Measurements from ENCODE around the gene ATAD1. TPM values are rescaled to one million over a fixed set of nuclear protein-coding genes. Genes with fewer than 3 reads are reported as not detected.
A peak's percentile ranks its signal among the peaks of the same experiment; 100 is the strongest.
"Not testable (repeated sequence)": the region's sequence is repeated elsewhere in the genome, so short reads cannot be mapped to it uniquely, and the experiment has no call there.

Gene ATAD1
- polyA plus RNA-seq, 3 donors = 65.8 to 68.8 (median 66.1) TPM

DNA sequence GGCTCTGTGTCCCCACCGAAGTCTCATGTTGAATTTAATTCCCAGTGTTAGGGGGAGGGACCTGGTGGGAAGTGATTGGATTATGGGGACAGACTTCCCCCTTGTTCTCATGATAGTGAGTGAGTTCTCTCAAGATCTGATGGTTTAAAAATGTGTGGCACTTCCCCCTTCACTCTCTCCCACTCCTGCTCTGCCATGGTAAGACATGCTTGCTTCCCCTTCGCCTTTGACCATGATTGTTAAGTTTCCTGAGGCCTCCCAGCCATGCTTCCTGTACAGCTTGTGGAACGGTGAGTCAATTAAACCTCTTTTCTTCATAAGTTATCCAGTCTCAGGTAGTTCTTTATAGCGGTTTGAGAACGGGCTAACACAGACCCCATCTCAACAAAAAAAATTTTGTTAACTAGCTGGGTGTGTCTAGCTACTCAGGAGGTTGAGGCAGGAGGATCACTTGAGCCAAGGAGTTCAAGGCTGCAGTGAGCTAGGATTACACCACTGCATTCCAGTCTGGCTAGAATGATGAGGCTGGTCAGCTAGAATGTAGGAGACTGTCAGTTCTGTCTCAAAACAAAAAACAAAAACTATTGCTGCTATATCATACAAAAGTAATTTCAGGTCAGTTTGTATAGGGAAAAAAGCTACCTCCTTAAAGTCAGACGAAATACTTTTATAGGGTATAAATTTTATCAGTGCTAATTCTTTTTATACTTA lies 57.7 kb downstream of the ATAD1 start:
- no peak for DNase-seq (ENCODE audit: low read depth in 3 of 3, low spot score in 2 of 3)

DNA sequence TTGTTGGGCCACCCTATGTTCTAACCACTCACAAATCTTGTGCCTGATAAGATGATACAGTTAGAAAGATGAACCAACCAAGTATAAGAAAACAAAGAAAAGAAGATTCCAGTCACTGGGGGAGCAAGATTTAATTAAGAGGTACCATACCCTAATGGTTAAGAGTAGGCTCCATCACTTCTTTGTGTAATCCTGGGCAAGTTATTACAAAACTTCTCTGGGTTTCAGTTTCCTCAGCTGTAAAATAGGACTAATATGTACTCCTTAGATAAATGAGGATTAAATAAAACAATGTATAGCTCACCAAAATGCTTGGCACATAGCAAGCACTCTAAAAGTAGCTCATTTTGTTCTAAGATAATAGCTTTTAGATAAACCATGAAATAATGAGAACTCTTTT lies 58.5 kb downstream of the ATAD1 start:
- DNase-seq (ENCODE audit: low read depth in 3 of 3, low spot score in 2 of 3) = no peak

DNA sequence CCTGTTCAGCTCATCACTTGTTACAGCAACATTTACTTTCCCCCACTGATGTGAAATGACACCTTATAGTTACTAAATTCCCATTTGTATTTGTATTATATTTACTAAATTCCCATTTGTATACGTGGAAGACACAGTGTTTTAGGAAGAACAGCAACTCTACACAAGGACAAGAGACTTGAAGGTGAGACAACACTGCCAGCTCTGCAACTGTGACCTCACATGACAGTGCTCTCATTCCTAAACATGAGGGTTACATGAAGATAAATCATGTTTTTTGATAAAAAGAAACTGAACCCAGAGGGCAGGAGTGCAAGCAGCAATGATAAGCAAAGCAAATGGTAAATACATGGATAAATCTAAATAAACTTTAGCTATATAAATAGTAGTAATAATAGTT lies 60.3 kb downstream of the ATAD1 start:
- DNase-seq (ENCODE audit: low read depth in 3 of 3, low spot score in 2 of 3) = no peak

DNA sequence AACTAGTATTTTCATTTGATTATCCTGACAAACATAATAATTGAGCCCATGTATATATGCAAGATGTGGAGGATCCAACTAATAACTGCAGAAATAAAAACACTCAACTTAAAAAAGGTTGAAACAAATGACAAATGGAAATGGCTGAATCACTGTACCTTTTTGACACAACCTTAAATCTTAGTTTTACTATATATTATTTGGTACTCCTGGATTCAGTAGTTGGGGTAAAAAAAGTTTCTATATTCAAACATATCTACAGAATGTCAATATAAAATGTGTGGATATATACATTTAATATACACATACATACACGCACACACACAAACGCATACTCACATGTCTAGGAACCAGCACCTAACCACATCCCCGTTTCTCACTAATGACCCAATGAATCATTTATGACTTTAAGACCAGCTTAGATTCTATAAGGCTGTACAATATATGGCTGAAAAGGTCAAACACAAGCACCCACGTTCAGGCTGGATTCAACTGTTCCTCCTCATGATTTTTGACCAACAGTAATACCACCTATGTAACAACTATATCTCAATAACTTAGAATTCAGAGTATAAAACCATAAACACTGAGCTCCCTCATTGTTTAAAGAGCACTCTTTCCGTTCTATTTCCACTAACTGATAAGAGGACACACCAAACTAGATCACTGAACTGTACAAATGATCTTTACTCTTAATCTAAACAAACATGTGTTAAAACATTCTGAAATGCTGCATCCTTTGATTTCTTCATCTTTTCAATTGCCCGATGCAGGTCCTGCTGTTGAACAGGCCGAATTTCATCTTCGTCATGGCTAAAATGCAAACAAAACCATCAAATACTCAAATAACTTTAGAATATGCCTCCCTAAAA lies 63.8 kb downstream of the ATAD1 start:
- no peak for DNase-seq (ENCODE audit: low read depth in 3 of 3, low spot score in 2 of 3)

DNA sequence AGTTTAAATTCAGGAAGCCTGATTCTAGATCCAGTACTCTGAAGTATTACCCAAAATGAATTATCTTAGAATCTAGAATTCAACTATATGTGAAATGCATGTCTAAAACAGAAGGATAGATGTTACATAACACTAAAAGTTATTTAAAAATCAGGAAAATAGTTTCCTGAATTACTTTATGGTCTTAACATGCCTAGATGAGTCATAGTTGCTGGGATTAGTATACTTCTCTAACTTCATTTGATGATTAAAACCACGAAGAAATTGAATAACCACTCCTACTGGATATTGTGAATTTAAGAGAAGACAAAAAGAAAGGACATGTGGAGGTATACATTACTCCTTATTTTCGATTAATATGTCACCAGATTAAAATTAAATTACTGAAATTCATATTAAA lies 65.5 kb downstream of the ATAD1 start:
- DNase-seq (ENCODE audit: low read depth in 3 of 3, low spot score in 2 of 3) = no peak

DNA sequence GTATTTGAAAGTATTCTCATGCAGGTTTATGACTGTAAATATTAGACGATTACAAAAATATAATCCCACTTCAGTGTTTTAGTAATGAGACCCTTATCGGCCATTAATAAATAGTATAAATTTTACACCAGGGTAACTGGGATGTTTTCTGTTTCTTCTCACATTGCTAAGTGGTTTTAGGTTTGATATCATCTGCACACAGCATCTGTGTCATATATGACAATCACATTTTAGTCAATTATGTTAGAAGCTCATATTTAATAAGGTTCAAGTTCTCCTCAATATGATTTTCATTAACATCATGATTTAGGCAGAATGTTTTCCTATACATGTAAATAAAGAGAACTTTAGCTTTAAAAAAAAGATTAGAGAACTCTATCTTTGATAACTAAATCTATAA lies 66.8 kb downstream of the ATAD1 start:
- no peak for DNase-seq (ENCODE audit: low read depth in 3 of 3, low spot score in 2 of 3)

DNA sequence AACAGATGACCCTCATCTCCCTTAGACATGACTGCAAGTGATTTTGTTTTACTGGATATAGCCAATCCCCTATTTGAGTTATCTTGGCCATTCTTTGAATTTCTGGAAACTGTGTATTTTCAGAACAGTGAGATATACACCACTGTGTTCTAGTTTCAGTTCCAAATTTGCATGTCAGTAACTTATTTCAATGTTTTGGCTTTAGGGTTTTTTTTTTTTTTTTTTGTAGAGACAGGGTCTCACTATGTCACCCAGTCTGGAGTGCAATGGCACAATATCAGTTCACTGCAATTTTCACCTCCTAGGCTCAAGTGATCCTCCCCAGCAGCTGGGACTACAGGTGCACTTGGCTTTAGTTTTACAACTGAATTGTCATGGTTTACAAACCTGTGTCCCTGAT lies 67.2 kb downstream of the ATAD1 start:
- no peak for DNase-seq (ENCODE audit: low read depth in 3 of 3, low spot score in 2 of 3)

DNA sequence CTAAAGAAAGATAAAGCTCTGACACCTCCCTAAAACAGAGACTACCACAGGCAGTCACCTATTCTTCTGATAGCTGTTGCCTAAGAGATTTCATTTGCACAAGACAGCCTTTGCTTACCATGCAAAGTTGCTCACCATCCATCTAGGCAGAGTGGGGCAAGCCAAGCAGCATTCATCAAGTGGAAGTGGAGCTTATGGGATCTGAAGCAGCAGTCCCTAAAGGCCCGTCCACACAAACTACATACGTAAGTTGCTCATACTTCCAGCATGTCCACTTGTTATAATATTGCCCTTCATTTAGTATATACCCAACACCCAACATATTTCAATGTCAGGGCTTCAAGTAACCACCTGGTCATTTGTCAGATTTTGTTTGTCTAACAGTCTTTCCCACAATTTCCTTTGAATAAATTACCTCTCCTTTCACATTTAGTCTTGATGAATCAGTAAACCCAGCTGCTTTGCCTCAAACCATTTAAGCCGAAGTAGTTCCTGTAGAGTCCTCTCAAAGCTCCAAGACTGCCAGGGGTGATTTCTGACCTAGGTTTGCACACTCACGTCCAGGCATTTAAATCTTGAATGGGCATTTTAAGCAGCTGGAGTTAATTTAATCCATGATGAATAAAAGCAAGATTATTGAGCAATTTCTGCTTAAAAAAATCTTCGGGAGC lies 67.9 kb downstream of the ATAD1 start:
- peak in 1 of 3 donors; percentile 10 for DNase-seq (ENCODE audit: low read depth in 3 of 3, low spot score in 2 of 3)

DNA sequence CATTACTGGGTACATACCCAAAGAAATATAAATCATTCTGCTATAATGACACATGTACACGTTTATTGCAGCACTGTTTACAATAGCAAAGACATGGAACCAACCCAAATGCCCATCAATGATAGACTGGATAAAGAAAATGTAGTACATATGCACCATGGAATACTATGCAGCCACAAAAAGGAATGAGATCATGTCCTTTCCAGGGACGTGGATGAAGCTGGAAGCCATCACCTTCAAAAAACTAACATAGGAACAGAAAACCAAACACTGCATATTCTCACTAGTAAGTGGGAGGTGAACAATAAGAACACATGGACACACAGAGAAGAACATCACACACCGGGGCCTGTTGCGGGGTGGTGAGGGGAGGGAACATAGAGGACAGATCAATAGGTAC lies 69.8 kb downstream of the ATAD1 start:
- DNase-seq (ENCODE audit: low read depth in 3 of 3, low spot score in 2 of 3) = not testable (repeated sequence)

DNA sequence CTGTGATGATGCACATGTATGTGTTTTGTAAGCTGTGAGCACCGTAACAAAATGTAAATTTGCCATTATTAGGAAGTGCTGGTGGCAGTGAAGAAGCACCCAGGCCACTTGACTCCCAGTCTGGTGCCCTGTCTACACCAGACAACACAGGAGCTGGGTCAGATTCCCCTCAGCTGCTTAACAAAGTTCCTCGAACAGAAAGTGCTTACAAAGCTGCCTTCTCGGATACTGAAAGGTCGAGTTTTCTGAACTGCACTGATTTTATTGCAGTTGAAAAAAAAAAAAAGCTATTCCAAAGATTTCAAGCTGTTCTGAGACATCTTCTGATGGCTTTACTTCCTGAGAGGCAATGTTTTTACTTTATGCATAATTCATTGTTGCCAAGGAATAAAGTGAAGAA lies 71.1 kb downstream of the ATAD1 start:
- no peak for DNase-seq (ENCODE audit: low read depth in 3 of 3, low spot score in 2 of 3)

DNA sequence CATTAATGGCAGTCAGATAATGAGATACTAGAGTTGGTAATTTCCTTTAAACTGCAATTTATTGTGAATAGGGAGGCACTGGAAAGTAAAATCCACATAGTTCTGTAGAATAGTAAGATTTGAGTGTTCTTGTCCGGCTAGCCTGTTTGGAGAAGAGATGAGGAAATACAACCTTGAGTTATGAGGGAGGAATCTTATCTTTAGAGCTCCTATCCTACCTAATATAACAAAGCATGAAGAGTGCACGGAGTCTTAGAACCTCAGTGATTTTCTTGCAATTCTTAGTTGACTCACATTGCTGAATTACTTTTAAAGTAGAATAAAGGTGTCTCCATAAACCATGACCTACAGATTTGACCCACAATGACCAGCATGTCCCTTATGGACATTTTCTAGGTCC lies 73.4 kb downstream of the ATAD1 start:
- no peak for DNase-seq (ENCODE audit: low read depth in 3 of 3, low spot score in 2 of 3)

DNA sequence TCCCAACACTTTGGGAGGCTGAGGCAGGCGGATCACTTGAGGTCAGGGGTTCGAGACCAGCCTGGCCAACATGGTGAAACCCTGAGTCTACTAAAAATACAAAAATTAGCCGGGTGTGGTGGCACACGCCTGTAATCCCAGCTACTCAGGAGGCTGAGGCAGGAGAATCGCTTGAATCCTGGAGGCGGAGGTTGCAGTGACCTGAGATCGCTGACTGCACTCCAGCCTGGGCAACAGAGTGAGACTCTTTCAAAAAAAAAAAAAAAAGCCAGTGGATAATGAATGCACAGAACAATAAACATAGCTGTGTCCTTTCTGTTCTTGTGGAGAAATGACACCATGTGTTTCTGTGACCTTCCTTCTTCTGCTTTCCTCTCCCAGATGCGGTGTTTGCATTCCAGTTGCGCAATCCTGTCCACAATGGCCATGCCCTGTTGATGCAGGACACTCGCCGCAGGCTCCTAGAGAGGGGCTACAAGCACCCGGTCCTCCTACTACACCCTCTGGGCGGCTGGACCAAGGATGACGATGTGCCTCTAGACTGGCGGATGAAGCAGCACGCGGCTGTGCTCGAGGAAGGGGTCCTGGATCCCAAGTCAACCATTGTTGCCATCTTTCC lies 74.9 kb downstream of the ATAD1 start:
- DNase-seq (ENCODE audit: low read depth in 3 of 3, low spot score in 2 of 3) = not testable (repeated sequence)

DNA sequence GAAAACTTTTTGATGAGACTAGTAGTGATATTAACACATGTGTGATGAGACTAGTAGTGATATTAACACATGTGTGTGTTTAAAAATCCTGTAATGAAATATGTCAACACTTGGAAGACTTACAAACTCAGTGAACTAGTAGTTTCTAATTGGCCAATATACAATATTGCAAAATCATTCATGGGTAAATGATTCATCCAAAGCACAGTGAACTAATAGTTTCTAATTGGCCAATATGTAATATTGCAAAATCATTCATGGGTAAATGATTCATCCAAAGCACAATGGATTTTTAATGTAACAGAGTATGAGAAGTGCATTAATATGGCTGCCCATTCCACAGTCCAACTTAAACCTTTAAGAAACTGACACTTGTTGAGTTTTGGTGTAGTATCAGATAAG lies 77.8 kb downstream of the ATAD1 start:
- DNase-seq (ENCODE audit: low read depth in 3 of 3, low spot score in 2 of 3) = no peak

DNA sequence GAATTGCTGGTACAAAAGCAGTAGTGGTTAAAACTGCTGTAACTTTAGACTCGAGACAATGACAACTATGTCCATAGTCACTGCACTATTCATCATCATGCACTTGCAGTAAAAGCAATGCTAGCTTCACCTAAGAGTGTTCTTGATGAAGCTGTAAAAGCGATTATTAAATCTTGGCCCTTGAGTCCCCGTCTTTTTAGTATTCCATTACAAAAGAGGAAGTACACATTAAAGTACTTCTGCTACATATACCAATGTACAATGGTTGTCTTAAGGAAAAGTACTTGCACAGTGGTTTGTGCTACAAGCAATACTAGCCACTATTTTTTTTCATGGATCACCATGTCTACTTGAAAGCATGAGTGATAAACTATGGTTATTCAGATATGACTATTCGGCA lies 78.3 kb downstream of the ATAD1 start:
- no peak for DNase-seq (ENCODE audit: low read depth in 3 of 3, low spot score in 2 of 3)

DNA sequence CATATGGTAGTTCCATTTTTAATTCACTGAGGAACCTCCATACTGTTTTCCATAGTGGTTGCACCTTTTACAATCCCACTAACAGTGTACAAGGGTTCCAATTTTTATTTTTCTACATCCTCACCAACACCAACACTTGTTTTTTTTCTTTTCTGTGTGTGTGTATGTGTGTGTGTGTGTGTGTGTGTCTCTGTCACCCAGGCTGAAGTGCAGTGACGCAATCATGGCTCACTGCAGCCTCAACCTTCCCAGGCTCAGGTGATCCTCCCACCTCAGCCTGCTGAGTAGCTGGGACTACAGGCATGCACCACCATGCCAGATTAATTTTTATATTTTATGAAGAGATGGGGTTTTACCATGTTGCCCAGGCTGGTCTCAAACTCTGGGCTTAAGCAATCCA lies 79.8 kb downstream of the ATAD1 start:
- not testable (repeated sequence) for DNase-seq (ENCODE audit: low read depth in 3 of 3, low spot score in 2 of 3)

DNA sequence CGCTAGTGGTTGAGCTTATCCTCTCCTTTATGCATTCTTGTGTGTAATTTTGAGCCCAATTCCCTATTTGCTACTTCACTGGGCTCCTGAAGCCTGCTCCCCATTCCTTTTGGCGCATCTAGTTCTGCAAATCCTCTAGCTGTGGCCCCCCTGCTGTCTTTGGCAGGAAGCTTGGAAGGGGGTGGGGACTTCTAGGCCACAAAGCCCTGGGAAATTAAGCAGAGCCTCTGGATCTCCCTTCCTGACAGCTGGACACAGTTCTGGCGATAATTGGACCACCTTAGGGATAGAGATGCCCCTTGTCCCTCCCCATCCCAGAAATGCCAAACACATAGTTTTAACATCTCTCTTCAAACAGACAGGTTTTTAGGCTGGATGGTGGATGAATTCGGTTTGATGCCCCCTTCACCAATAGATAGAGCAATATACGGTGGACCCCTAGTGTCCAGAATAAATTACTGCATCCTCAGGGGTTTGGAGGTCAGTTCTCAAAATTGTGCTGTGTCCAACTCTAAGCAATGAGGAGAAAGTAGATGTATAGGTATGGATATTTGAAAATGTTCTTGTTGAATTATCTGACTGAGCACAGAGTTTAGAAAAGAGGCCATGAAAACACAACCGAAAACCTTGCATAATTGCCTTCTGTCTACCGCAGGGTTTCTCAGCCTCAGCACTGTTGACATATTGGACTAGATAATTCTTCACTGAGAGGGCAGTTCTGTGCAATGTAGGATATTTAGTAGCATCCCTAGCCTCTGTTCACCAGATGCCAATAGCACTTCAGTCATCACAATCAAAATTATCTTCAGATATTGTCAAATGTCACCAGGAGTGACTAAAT lies 82.8 kb downstream of the ATAD1 start:
- DNase-seq (ENCODE audit: low read depth in 3 of 3, low spot score in 2 of 3) = no peak

DNA sequence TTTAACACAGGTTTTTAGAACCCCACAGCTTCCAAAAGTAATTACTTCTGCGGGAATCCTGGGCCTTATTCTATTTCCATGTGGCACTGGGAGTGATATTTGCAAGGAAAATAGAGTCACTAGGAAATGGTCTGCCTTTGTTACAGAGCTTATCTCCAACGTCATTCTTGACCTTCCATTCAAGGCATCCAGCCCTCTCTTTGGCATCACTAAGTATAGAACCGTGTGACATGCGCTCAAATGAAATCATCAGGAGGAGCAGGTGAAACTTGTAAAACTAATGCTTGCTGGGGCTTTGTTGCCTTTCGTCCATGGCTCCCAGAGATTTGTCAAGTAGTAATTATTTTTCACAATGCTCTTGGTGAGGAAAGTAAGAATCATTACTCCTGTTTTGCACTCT lies 84.9 kb downstream of the ATAD1 start:
- no peak for DNase-seq (ENCODE audit: low read depth in 3 of 3, low spot score in 2 of 3)

DNA sequence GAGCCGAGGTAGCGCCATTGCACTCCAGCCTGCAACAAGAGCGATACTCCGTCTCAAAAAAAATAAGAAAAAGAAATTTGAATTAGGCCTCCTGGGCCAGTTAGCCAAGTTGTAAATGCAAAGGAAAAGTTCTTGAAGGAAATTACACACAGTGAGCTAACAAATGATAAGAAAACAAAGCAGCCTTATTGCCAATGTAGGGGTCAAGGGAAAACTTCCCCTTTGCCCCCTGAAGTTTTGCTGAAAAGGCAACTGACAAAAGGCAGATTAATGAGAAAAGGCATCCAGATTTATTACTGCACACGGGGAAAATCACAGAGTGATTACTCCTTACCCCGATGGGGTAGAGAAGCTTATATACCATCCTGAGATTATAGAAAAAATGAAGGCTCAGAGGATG lies 88.1 kb downstream of the ATAD1 start:
- DNase-seq (ENCODE audit: low read depth in 3 of 3, low spot score in 2 of 3) = no peak

DNA sequence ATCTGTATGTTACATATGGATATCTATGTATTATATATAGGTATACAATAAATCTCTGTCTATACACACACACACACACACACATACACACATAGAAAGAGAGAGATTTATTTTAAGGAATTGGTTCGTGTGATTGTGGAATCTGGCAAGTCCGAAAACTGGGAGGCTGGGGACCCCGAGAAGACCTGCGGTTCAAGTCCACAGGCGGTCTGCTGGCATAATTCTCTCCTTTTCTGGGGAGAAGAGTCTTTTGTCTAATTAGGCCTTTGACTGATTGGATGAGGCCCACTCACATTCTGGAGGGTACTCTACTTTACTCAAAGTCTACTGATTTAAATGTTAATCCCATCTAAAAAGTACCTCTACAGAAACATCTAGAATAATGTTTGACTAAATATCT lies 93.2 kb downstream of the ATAD1 start:
- DNase-seq (ENCODE audit: low read depth in 3 of 3, low spot score in 2 of 3) = no peak

DNA sequence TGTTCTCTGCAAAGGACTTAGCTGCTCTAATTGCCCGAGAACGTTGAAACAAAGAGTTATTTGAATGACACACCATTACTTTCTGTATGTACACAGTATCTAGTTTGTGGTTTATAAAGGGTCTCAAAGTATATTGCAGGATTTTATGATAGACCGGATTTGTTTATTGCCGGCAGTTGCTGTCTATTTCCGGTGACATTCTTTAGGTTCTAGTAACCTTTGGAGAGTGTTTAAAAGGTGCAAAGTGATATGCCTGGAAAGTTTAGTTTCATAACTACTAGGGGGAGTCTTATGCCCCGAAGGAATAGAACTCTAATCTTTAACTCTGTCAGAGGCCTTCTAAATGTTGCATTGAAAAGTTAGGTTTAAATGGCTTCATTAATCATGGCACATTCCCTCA lies 94.5 kb downstream of the ATAD1 start:
- DNase-seq (ENCODE audit: low read depth in 3 of 3, low spot score in 2 of 3) = no peak
